ENCODE results near the gene RNF114. TPM values are rescaled to one million over a fixed set of nuclear protein-coding genes. Genes with fewer than 3 reads are reported as not detected.
A peak's percentile ranks its signal among the peaks of the same experiment; 100 is the strongest.

Gene RNF114
- total RNA-seq, 1 donor from 2014 or later = 63.0 TPM

DNA sequence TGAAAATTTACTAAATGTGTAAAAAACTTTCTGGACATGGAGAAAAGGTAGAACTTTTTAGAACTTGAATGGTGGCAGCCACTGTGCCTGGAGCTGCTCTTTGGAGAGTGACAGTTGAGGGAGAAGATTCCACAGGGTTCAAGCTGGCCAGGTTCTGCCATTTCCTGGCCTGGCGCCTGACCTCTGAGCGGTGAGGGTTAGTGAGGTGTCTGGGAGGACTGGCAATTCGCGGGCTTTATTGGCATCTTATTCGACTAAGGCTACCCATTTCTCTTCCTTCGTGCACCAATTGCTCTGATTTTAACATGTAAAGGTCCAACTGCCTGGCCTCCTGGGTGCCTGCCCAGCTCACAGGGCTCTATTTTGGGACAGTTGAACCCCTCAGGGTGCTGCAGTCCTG, 49.0 kb downstream of the RNF114 start:
- Histone ChIP-seq H3K9me3 (no peaks in the 10 kb centered on the region), H3K27ac (no peak overlapping the region), H3K4me1 (peaks cover 63% of the 10 kb centered on the region), H3K27me3 (ENCODE audit: low read depth) (no peaks in the 10 kb centered on the region), H3K4me3 (peak overlapping the region; percentile 62), H3K36me3 (peaks cover 11% of the 10 kb centered on the region)
- no peak for ATAC-seq
- no peak for DNase-seq
- TF ChIP-seq, protein P1, sequence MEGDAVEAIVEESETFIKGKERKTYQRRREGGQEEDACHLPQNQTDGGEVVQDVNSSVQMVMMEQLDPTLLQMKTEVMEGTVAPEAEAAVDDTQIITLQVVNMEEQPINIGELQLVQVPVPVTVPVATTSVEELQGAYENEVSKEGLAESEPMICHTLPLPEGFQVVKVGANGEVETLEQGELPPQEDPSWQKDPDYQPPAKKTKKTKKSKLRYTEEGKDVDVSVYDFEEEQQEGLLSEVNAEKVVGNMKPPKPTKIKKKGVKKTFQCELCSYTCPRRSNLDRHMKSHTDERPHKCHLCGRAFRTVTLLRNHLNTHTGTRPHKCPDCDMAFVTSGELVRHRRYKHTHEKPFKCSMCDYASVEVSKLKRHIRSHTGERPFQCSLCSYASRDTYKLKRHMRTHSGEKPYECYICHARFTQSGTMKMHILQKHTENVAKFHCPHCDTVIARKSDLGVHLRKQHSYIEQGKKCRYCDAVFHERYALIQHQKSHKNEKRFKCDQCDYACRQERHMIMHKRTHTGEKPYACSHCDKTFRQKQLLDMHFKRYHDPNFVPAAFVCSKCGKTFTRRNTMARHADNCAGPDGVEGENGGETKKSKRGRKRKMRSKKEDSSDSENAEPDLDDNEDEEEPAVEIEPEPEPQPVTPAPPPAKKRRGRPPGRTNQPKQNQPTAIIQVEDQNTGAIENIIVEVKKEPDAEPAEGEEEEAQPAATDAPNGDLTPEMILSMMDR (IDR thresholded peaks at IDR 0.05) = no peak
- intact Hi-C loops (cut with DNase I) = no loop called here

DNA sequence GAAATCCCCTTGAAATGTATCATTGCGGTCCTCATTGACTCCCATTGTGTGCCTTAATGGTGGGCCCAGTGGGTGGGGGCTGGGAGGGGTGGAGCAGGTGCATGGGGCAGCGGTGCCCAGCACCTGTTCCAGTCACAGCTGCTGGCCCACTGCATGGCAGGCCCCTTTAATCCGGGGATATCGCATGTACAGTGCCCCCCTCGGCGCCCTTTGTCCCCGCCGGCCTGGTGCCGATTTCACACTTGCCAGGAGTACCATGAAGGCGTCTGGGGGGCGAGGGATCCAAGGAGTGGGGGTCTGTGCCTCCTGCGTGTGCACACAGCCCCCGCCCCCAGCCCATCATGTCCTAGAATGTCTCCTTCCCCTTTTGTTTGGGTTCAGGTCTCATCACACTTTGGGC, 49.4 kb downstream of the RNF114 start:
- DNase-seq (no peak), ATAC-seq (no peak)
- TF ChIP-seq, protein P1 (IDR thresholded peaks at IDR 0.05) = no peak
- Histone ChIP-seq H3K4me1 (peaks cover 68% of the 10 kb centered on the region), H3K27ac (no peak overlapping the region), H3K4me3 (peak overlapping the region; percentile 62), H3K27me3 (ENCODE audit: low read depth) (no peaks in the 10 kb centered on the region), H3K9me3 (no peaks in the 10 kb centered on the region), H3K36me3 (peaks cover 11% of the 10 kb centered on the region)
- intact Hi-C loops (cut with DNase I) = no loop called here

DNA sequence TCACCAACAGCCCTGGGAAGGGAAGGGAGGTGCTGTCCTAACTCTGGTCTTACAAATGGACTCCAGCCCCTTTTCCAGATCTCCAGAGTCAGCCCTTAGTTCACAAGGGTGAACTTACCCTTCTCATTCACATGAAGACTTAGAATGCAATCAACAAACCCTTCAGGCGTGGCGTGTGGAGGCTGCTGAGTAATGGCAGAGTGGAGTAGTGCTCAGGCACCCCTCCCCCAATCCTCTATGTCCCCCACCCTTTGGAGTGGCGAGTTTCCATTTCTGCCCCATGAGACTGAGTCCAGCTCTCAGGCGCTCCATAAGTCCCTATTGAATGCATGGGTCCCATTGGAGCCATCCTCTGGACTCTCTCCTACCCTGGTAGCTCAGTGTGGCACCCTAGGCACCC, 49.9 kb downstream of the RNF114 start:
- TF ChIP-seq, protein P1 (IDR thresholded peaks at IDR 0.05) = no peak
- intact Hi-C loops (cut with DNase I) = no loop called here
- Histone ChIP-seq H3K9me3 (no peaks in the 10 kb centered on the region), H3K4me1 (peaks cover 68% of the 10 kb centered on the region), H3K27me3 (ENCODE audit: low read depth) (no peaks in the 10 kb centered on the region), H3K36me3 (peaks cover 11% of the 10 kb centered on the region), H3K4me3 (peak overlapping the region; percentile 62), H3K27ac (no peak overlapping the region)
- DNase-seq (no peak), ATAC-seq (no peak)

DNA sequence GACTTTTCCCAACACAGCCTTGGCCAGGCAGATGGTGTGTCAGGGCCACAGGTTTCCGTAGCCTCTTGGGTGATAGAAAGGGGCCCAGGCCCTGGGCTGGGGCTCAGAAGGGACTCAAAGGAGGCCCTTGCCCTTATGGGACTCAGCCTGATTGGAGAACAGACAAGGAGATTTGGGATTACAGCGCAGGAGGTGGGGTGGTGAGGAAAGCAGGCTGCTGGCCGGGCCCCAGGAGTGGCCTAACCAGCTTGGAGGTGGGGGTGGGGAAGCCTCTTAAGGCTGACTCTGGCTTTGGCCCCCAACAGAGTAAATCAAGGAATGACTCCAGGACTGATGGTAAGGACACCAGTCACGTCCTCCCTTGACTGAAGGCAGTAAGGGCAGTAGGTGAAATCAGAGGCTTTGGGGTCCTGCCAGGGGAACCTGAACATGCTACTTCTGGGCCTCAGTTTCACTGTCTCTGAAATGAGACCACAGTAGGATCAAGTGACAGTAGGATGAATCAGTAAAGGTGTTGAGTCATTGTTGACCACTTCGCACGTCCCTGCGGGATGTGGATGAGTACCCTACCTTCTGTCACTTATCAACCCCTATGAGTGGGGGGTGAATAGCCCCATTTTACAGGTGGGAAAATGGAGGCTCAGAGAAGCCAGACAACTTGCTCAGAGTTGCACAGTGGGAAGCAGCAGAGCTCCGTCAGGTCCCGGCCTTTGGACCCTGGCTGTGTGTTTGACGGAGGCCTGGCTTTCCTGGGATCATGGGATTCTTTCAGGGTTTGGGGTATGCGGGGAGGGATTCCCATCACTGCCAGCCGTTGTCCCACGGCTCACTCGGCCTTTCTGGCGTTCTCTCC, 51.0 kb downstream of the RNF114 start:
- ATAC-seq (no peak), DNase-seq (no peak)
- Histone ChIP-seq H3K27me3 (ENCODE audit: low read depth) (no peaks in the 10 kb centered on the region), H3K4me3 (no peak overlapping the region), H3K9me3 (no peaks in the 10 kb centered on the region), H3K36me3 (peaks cover 11% of the 10 kb centered on the region), H3K27ac (peak overlapping the region; percentile 6), H3K4me1 (peaks cover 64% of the 10 kb centered on the region)
- TF ChIP-seq, protein P1 (IDR thresholded peaks at IDR 0.05) = no peak
- intact Hi-C loops (cut with DNase I) = no loop called here

DNA sequence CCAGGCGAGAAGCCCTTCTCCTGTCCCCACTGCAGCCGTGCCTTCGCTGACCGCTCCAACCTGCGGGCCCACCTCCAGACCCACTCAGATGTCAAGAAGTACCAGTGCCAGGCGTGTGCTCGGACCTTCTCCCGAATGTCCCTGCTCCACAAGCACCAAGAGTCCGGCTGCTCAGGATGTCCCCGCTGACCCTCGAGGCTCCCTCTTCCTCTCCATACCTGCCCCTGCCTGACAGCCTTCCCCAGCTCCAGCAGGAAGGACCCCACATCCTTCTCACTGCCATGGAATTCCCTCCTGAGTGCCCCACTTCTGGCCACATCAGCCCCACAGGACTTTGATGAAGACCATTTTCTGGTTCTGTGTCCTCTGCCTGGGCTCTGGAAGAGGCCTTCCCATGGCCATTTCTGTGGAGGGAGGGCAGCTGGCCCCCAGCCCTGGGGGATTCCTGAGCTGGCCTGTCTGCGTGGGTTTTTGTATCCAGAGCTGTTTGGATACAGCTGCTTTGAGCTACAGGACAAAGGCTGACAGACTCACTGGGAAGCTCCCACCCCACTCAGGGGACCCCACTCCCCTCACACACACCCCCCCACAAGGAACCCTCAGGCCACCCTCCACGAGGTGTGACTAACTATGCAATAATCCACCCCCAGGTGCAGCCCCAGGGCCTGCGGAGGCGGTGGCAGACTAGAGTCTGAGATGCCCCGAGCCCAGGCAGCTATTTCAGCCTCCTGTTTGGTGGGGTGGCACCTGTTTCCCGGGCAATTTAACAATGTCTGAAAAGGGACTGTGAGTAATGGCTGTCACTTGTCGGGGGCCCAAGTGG, 51.9 kb downstream of the RNF114 start:
- H3K27ac ChIP-seq = peak overlapping the region; percentile 80
- no peaks in the 10 kb centered on the region for H3K9me3 ChIP-seq
- peaks cover 57% of the 10 kb centered on the region for H3K4me1 ChIP-seq
- H3K27me3 ChIP-seq (ENCODE audit: low read depth) = no peaks in the 10 kb centered on the region
- DNase-seq (no peak), ATAC-seq (no peak)
- TF ChIP-seq, protein P1 (IDR thresholded peaks at IDR 0.05) = no peak
- intact Hi-C loops (cut with DNase I) = no loop called here
- H3K4me3 ChIP-seq = no peak overlapping the region
- peaks cover 11% of the 10 kb centered on the region for H3K36me3 ChIP-seq

Data from lower lobe of right lung (tissue), 2 donors.